Left renal cortex interstitium (tissue), 4 donors: Measurements from ENCODE around the gene KRTAP6-3. TPM values are rescaled to one million over a fixed set of nuclear protein-coding genes. Genes with fewer than 3 reads are reported as not detected.

Experiments
- DNase-seq, 4 donors: peaks; one replicate each; pipeline ENCODE4 v3.0.0-alpha.2; 2013; ENCODE audit warnings: low read depth in 4 of 4, low spot score in 2 of 4, missing footprints in 1 of 4
- polyA plus RNA-seq, 4 donors: library from polyadenylated mRNA; unstranded; fragments of 120-200 nt; gene quantifications; one replicate each; pipeline ENCODE4 v1.2.1, GENCODE V29; 2013; ENCODE audit not compliant: insufficient read length in 4 of 4

The KRTAP6-3 gene
- polyA plus RNA-seq, 4 donors = not detected

- no peak for DNase-seq
These were observed 31.1 kb downstream of the KRTAP6-3 start for GRCh38 chr21:30623362-30623761.

- DNase-seq = no peak
These were observed 33.4 kb downstream of the KRTAP6-3 start for GRCh38 chr21:30625449-30626165.

GRCh38 chr21:30628109-30628508 is 35.9 kb downstream of the KRTAP6-3 start:
- DNase-seq = no peak

GRCh38 chr21:30629200-30629599 is 37.0 kb downstream of the KRTAP6-3 start:
- DNase-seq = no peak

GRCh38 chr21:30634906-30635305 is 42.7 kb downstream of the KRTAP6-3 start, which contains the start of gene KRTAP20-2:
Gene KRTAP20-2, plus strand, starts transcription at chr21:30635206. Its CDS starts 58 bp downstream, at chr21:30635264.
- DNase-seq = no peak

- DNase-seq = no peak
These were observed 46.4 kb downstream of the KRTAP6-3 start for GRCh38 chr21:30638686-30639085.

GRCh38 chr21:30642564-30642963 is 50.3 kb downstream of the KRTAP6-3 start, which contains the start of gene KRTAP20-3:
Gene KRTAP20-3, plus strand, starts transcription at chr21:30642864.
- DNase-seq = no peak

Other genes starting within 250 kb of the KRTAP6-3 start
- not detected for gene KRTAP23-1, start 243.8 kb upstream of the KRTAP6-3 start, polyA plus RNA-seq
- not detected for gene KRTAP13-2, start 220.2 kb upstream of the KRTAP6-3 start, polyA plus RNA-seq
- gene KRTAP13-1, start 196.4 kb upstream of the KRTAP6-3 start, polyA plus RNA-seq = not detected
- not detected for gene KRTAP13-3, start 166.5 kb upstream of the KRTAP6-3 start, polyA plus RNA-seq
- not detected for gene KRTAP13-4, start 162.2 kb upstream of the KRTAP6-3 start, polyA plus RNA-seq
- gene KRTAP15-1, start 152.2 kb upstream of the KRTAP6-3 start, polyA plus RNA-seq = not detected
- gene KRTAP19-1, start 112.1 kb upstream of the KRTAP6-3 start, polyA plus RNA-seq = not detected
- gene KRTAP19-2, start 105.0 kb upstream of the KRTAP6-3 start, polyA plus RNA-seq = not detected
- not detected for gene KRTAP19-3, start 100.4 kb upstream of the KRTAP6-3 start, polyA plus RNA-seq
- gene KRTAP19-4, start 95.3 kb upstream of the KRTAP6-3 start, polyA plus RNA-seq = not detected
- gene KRTAP19-5, start 90.3 kb upstream of the KRTAP6-3 start, polyA plus RNA-seq = not detected
- not detected for gene KRTAP19-6, start 50.6 kb upstream of the KRTAP6-3 start, polyA plus RNA-seq
- gene KRTAP19-7, start 31.1 kb upstream of the KRTAP6-3 start, polyA plus RNA-seq = not detected
- not detected for gene KRTAP22-2, start 2.0 kb upstream of the KRTAP6-3 start, polyA plus RNA-seq
- gene KRTAP6-2, start 6.5 kb downstream of the KRTAP6-3 start, polyA plus RNA-seq = not detected
- not detected for gene KRTAP22-1, start 8.6 kb downstream of the KRTAP6-3 start, polyA plus RNA-seq
- not detected for gene KRTAP6-1, start 21.5 kb downstream of the KRTAP6-3 start, polyA plus RNA-seq
- gene KRTAP20-1, start 24.0 kb downstream of the KRTAP6-3 start, polyA plus RNA-seq = not detected
- gene KRTAP20-4, start 28.2 kb downstream of the KRTAP6-3 start, polyA plus RNA-seq = not detected
- not detected for gene KRTAP20-2, start 42.8 kb downstream of the KRTAP6-3 start, polyA plus RNA-seq
- not detected for gene KRTAP20-3, start 50.4 kb downstream of the KRTAP6-3 start, polyA plus RNA-seq
- gene KRTAP21-3, start 126.3 kb downstream of the KRTAP6-3 start, polyA plus RNA-seq = not detected
- not detected for gene KRTAP21-2, start 154.8 kb downstream of the KRTAP6-3 start, polyA plus RNA-seq
- gene KRTAP21-1, start 163.0 kb downstream of the KRTAP6-3 start, polyA plus RNA-seq = not detected
- not detected for gene KRTAP8-1, start 220.8 kb downstream of the KRTAP6-3 start, polyA plus RNA-seq
- not detected for gene KRTAP7-1, start 237.3 kb downstream of the KRTAP6-3 start, polyA plus RNA-seq